ENCODE results near the gene SPATA6L. TPM values are rescaled to one million over a fixed set of nuclear protein-coding genes. Genes with fewer than 3 reads are reported as not detected.

Gene SPATA6L
- total and polyA plus RNA-seq, 9 of the 15 experiments (the other 6 are each of a cell fraction or from before 2014, with no cell fraction given), result 0.03 to 1.00 (median 0.08) TPM; not detected in 4

GRCh38 chr9:4555236-4555635, 111.0 kb downstream of the SPATA6L start:
- in situ Hi-C loops (cut with MboI) (no loop called here), intact Hi-C loops (cut with micrococcal nuclease) (no loop called here)
- no peak overlapping the region for H3K4me3 ChIP-seq
- no peaks in the 10 kb centered on the region for H4K20me1 ChIP-seq (replicated peaks; ENCODE audit: control insufficient read depth, insufficient read depth, low read length)
- H3K79me2 ChIP-seq (ENCODE audit: control insufficient read depth, insufficient read depth, low read length), result no peaks in the 10 kb centered on the region
- ChIA-PET CTCF (ENCODE audit: low intra/inter-chr PET ratio) (no interaction called here), POLR2A (no interaction called here)
- FAIRE-seq (no peak), DNase-seq (ENCODE audit: extremely low read depth in 1 of 4, low spot score in 3 of 4) (no peak), ATAC-seq (no peak)
- H2AFZ ChIP-seq (ENCODE audit: low read depth, low read length), result no peak overlapping the region
- 0% methylated on average over 2 of the region's 2 CpGs for WGBS (ENCODE audit: insufficient coverage, low coverage, missing lambda C conversion rate)
- no TSS peak for BruUV-seq (replicated peaks)
- no peak overlapping the region for H3K9ac ChIP-seq (ENCODE audit: insufficient read depth in 1 of 2, low read depth in 2 of 2, low read length in 2 of 2)
- no peaks in the 10 kb centered on the region for H3K9me3 ChIP-seq (replicated peaks; ENCODE audit: control insufficient read depth, insufficient read depth, low read depth, low read length)
- H3K27ac ChIP-seq (ENCODE audit: extremely low read depth, low read depth, low read length), result no peak overlapping the region
- H3K27me3 ChIP-seq (ENCODE audit: control insufficient read depth in 2 of 2, insufficient read depth in 2 of 2, low read length in 2 of 2), result peaks cover 2 to 3% of the 10 kb centered on the region in 2 experiments; a peak in 1 of 5 replicates
- no peaks in the 10 kb centered on the region for H3K9me1 ChIP-seq (ENCODE audit: control insufficient read depth, insufficient read depth, low read length)
- H3K4me1 ChIP-seq (replicated peaks in 1 of 2; ENCODE audit: control insufficient read depth in 2 of 2, insufficient read depth in 2 of 2, low read length in 2 of 2), result no peaks in the 10 kb centered on the region
- no peak overlapping the region for H3K4me2 ChIP-seq (ENCODE audit: insufficient read depth, low read length)
- TF ChIP-seq NFIC (IDR thresholded peaks at IDR 0.05) (peak; percentile 48; the same call in 1 of the 2 replicates), MECOM (CRISPR knock-in tag; IDR thresholded peaks at IDR 0.05) (no peak)
- no peaks in the 10 kb centered on the region for H3K36me3 ChIP-seq (ENCODE audit: control insufficient read depth, insufficient read depth, low read length)

- ATAC-seq (no peak), FAIRE-seq (no peak), DNase-seq (ENCODE audit: extremely low read depth in 1 of 4, low spot score in 3 of 4) (no peak)
- Histone ChIP-seq H3K27me3 (ENCODE audit: control insufficient read depth in 2 of 2, insufficient read depth in 2 of 2, low read length in 2 of 2) (peaks cover 2 to 3% of the 10 kb centered on the region in 2 experiments; a peak in 1 of 5 replicates), H3K27ac (ENCODE audit: extremely low read depth, low read depth, low read length) (no peak overlapping the region), H3K36me3 (ENCODE audit: control insufficient read depth, insufficient read depth, low read length) (no peaks in the 10 kb centered on the region), H2AFZ (ENCODE audit: low read depth, low read length) (no peak overlapping the region), H3K4me2 (ENCODE audit: insufficient read depth, low read length) (no peak overlapping the region), H3K79me2 (ENCODE audit: control insufficient read depth, insufficient read depth, low read length) (no peaks in the 10 kb centered on the region), H3K4me1 (replicated peaks in 1 of 2; ENCODE audit: control insufficient read depth in 2 of 2, insufficient read depth in 2 of 2, low read length in 2 of 2) (no peaks in the 10 kb centered on the region), H3K9me1 (ENCODE audit: control insufficient read depth, insufficient read depth, low read length) (no peaks in the 10 kb centered on the region), H3K9ac (ENCODE audit: insufficient read depth in 1 of 2, low read depth in 2 of 2, low read length in 2 of 2) (no peak overlapping the region), H4K20me1 (replicated peaks; ENCODE audit: control insufficient read depth, insufficient read depth, low read length) (no peaks in the 10 kb centered on the region), H3K4me3 (no peak overlapping the region), H3K9me3 (replicated peaks; ENCODE audit: control insufficient read depth, insufficient read depth, low read depth, low read length) (no peaks in the 10 kb centered on the region)
- in situ Hi-C loops (cut with MboI), result no loop called here
- WGBS (ENCODE audit: insufficient coverage, low coverage, missing lambda C conversion rate), result 0% methylated on average over 1 of the region's 1 CpG
- CTCF ChIA-PET (ENCODE audit: low intra/inter-chr PET ratio), result no interaction called here
- intact Hi-C loops (cut with micrococcal nuclease), result no loop called here
- BruUV-seq (replicated peaks), result no TSS peak
- POLR2A ChIA-PET, result no interaction called here
- TF ChIP-seq HNRNPUL1 (IDR thresholded peaks at IDR 0.05; ENCODE audit: low read length), result no peak
- TF ChIP-seq RAD51 (IDR thresholded peaks at IDR 0.05; ENCODE audit: borderline replicate concordance, low read depth), result no peak
- TF ChIP-seq CBX5 (IDR thresholded peaks at IDR 0.05; ENCODE audit: borderline replicate concordance, low read depth), result no peak
- TF ChIP-seq HDAC6 (IDR thresholded peaks at IDR 0.05; ENCODE audit: low read depth, low read length), result no peak
- no peak for TF ChIP-seq BCLAF1 (IDR thresholded peaks at IDR 0.05; ENCODE audit: borderline replicate concordance in 1 of 2, control insufficient read depth in 1 of 2, low read depth in 2 of 2, low read length in 1 of 2)
- TF ChIP-seq ZNF280A (IDR thresholded peaks at IDR 0.05; ENCODE audit: low read depth, partially characterized antibody), result no peak
- TF ChIP-seq HOXB6 (CRISPR knock-in tag; IDR thresholded peaks at IDR 0.05; ENCODE audit: borderline replicate concordance), result no peak
Measured at GRCh38 chr9:4553951-4554381, 112.3 kb downstream of the SPATA6L start.

All from K562 (cell line).